Endothelial cell of umbilical vein (primary cell): Measurements from ENCODE around the gene RNF148. TPM values are rescaled to one million over a fixed set of nuclear protein-coding genes. Genes with fewer than 3 reads are reported as not detected.

Experiments used
- BruUV-seq: library from RNA; stranded (reverse); fragments of 400-500 nt; replicated peaks from 2 replicates; lab custom pipeline; 2021; lab: Mats Ljungman, UMichigan
- CTCF ChIA-PET: fragments of 300-600, 350-600 bp; sonication (Branson Sonifier 250); formaldehyde crosslinking; loops from one replicate; lab custom pipeline; 2021; ENCODE audit warnings: antibody characterized with exemption, inconsistent platforms; lab: Charles Lee
- POLR2A ChIA-PET: fragments of 300-600, 350-600 bp; sonication (Branson Sonifier 250); formaldehyde crosslinking; loops from one replicate; lab custom pipeline; 2021; ENCODE audit warnings: antibody characterized with exemption, inconsistent platforms; lab: Charles Lee
- DNase-seq: peaks from one replicate; pipeline ENCODE4 v3.0.0-alpha.2; 2011; ENCODE audit warnings: low read depth, low spot score
- FAIRE-seq: peaks from 2 replicates; lab custom pipeline; 2011; peaks lifted over from hg19 to GRCh38; lab: Jason Lieb, UNC
- H2AFZ ChIP-seq: 2 replicates; pipeline ENCODE4 v1.6.0; 2012; ENCODE audit warnings: low read depth, low read length, control low read depth, inconsistent platforms
- H3K27ac ChIP-seq: 2 replicates; pipeline ENCODE4 v1.5.1; 2011; ENCODE audit warnings: low read depth, mild to moderate bottlenecking, control low read depth, low read length, moderate library complexity; ENCODE audit not compliant: insufficient read depth
- H3K27me3 ChIP-seq, 2 experiments: 2 replicates each; pipeline versions ENCODE4 v1.6.0 to v1.6.1; 2011; ENCODE audit warnings: low read length in 2 of 2, mixed read lengths in 1 of 2; ENCODE audit not compliant: control insufficient read depth in 2 of 2, insufficient read depth in 2 of 2
- H3K36me3 ChIP-seq, 2 experiments: 2 replicates in 1 of 2; 3 replicates in 1 of 2; pipeline ENCODE4 v1.5.1; 2011; ENCODE audit warnings: low read length in 2 of 2, mild to moderate bottlenecking in 1 of 2, moderate library complexity in 1 of 2; ENCODE audit not compliant: control insufficient read depth in 2 of 2, insufficient read depth in 2 of 2; ENCODE audit errors: extremely low read depth in 1 of 2
- H3K4me1 ChIP-seq: 3 replicates; pipeline ENCODE4 v1.5.1; 2011; ENCODE audit warnings: mild to moderate bottlenecking, low read length; ENCODE audit not compliant: control insufficient read depth, insufficient read depth; ENCODE audit errors: extremely low read depth
- H3K4me2 ChIP-seq: 2 replicates; pipeline ENCODE4 v1.6.1; 2011; ENCODE audit warnings: low read length, control low read depth, mixed read lengths; ENCODE audit not compliant: insufficient read depth
- H3K4me3 ChIP-seq, 3 experiments: fragments of 200-600 bp in 1 of 3; sonication (generic), shearing (Covaris generic) in 1 of 3; replicated peaks in 1 of 3; 2 replicates each; pipeline ENCODE4 v1.5.1; 2011 to 2016; ENCODE audit warnings: control low read depth in 3 of 3, low read length in 3 of 3, mild to moderate bottlenecking in 2 of 3, inconsistent platforms in 1 of 3, low read depth in 1 of 3, moderate library complexity in 1 of 3; ENCODE audit not compliant: insufficient read depth in 1 of 3
- H3K79me2 ChIP-seq: 2 replicates; pipeline ENCODE4 v1.6.0; 2012; ENCODE audit warnings: low read length, inconsistent platforms; ENCODE audit not compliant: control insufficient read depth, insufficient read depth
- H3K9ac ChIP-seq: replicated peaks from 2 replicates; pipeline ENCODE3; 2011; ENCODE audit warnings: low read length, control low read depth; ENCODE audit not compliant: insufficient read depth; ENCODE audit errors: extremely low read depth
- H3K9me1 ChIP-seq: replicated peaks from 3 replicates; pipeline ENCODE4 v1.6.0; 2011; ENCODE audit warnings: mild to moderate bottlenecking, low read length; ENCODE audit not compliant: control insufficient read depth, insufficient read depth; ENCODE audit errors: extremely low read depth
- H3K9me3 ChIP-seq: replicated peaks from 2 replicates; pipeline ENCODE4 v1.5.1; 2012; ENCODE audit warnings: low read length, inconsistent platforms; ENCODE audit not compliant: control insufficient read depth, insufficient read depth
- H4K20me1 ChIP-seq: replicated peaks from 2 replicates; pipeline ENCODE3; 2011; ENCODE audit warnings: mild to moderate bottlenecking, low read length; ENCODE audit not compliant: control insufficient read depth, insufficient read depth; ENCODE audit errors: extremely low read depth
- CTCF ChIP-seq, 2 donors: IDR thresholded peaks; 1 replicate in 1 of 2; 2 replicates in 1 of 2; pipeline ENCODE4 v1.5.1; 2011; ENCODE audit warnings: low read length in 2 of 2, mild to moderate bottlenecking in 2 of 2, moderate library complexity in 2 of 2, control low read depth in 1 of 2, inconsistent platforms in 1 of 2, low read depth in 1 of 2; ENCODE audit not compliant: insufficient read depth in 1 of 2; ENCODE audit errors: extremely low read depth in 1 of 2
- EZH2 ChIP-seq: IDR thresholded peaks from 2 replicates; pipeline ENCODE4 v1.6.1; 2012; ENCODE audit warnings: borderline replicate concordance, low read depth, mild to moderate bottlenecking, moderate library complexity, low read length, inconsistent platforms; ENCODE audit not compliant: severe bottlenecking
- FOS ChIP-seq: IDR thresholded peaks from 2 replicates; pipeline ENCODE4 v1.6.1; 2011; ENCODE audit warnings: mild to moderate bottlenecking, low read length, moderate library complexity, borderline replicate concordance; ENCODE audit not compliant: insufficient read depth
- GATA2 ChIP-seq: IDR thresholded peaks from 2 replicates; pipeline ENCODE4 v1.7.0; 2011; ENCODE audit warnings: low read depth, mild to moderate bottlenecking, moderate library complexity, mixed read lengths, low read length; ENCODE audit not compliant: insufficient read length, insufficient read depth
- JUN ChIP-seq: IDR thresholded peaks from 2 replicates; pipeline ENCODE4 v1.6.1; 2011; ENCODE audit warnings: borderline replicate concordance, low read depth; ENCODE audit not compliant: insufficient read length, insufficient read depth
- MAX ChIP-seq: IDR thresholded peaks from 2 replicates; pipeline ENCODE4 v1.6.1; 2011; ENCODE audit not compliant: insufficient read depth, insufficient read length
- MYC ChIP-seq: IDR thresholded peaks from one replicate; pipeline ENCODE4 v1.6.1; 2011; ENCODE audit warnings: mild to moderate bottlenecking, low read depth, low read length
- POLR2A ChIP-seq: IDR thresholded peaks from 2 replicates; pipeline ENCODE4 v1.6.1; 2012; ENCODE audit warnings: low read depth, mild to moderate bottlenecking, control low read depth, low read length
- POLR2AphosphoS5 ChIP-seq: IDR thresholded peaks from 2 replicates; pipeline ENCODE4 v1.6.1; 2012; ENCODE audit warnings: low read depth, mild to moderate bottlenecking, control low read depth, low read length, moderate library complexity; ENCODE audit not compliant: insufficient read depth
- dilution Hi-C: fragments of 300-500 bp; cut with MboI; formaldehyde crosslinking; loops from one replicate; pipeline ENCODE4 v1.15.0; 2019; ENCODE audit warnings: low sequenced_read_pairs; ENCODE audit not compliant: extremely low pct_ligation_motif_present
- intact Hi-C: fragments of 100-400 bp; cut with micrococcal nuclease; formaldehyde crosslinking; loops from one replicate; pipeline ENCODE4 v1.10.0; 2022
- polyA plus RNA-seq, 4 experiments: library from polyadenylated mRNA; depleted of rRNA in 3 of 4; stranded (reverse) in 3 of 4; unstranded in 1 of 4; fragments of >200 nt; gene quantifications; 2 replicates each; pipeline versions ENCODE4 v1.2.1 to v1.2.3, GENCODE V29; 2011 to 2012; ENCODE audit warnings: missing spikeins in 1 of 4
- total RNA-seq: library from RNA; stranded (reverse); gene quantifications from 2 replicates; pipeline ENCODE4 v1.2.3, GENCODE V29; 2021

Gene RNF148
- total and polyA plus RNA-seq, 2 donors (not counting 3 experiments of a cell fraction or from before 2014, with no cell fraction given), result 0.12 to 0.95 TPM

GRCh38 chr7:122694697-122695096 is 8.0 kb downstream of the RNF148 start:
- ChIA-PET CTCF (no interaction called here), POLR2A (no interaction called here)
- no peak overlapping the region for H3K4me3 ChIP-seq
- BruUV-seq, result no TSS peak
- TF ChIP-seq MYC (no peak), FOS (no peak), POLR2A (no peak), EZH2 (no peak), POLR2AphosphoS5 (no peak), CTCF (IDR thresholded peaks at IDR 0.05; ENCODE audit: extremely low read depth in 1 of 2, insufficient read depth in 1 of 2, low read depth in 1 of 2, low read length in 2 of 2) (no peak), JUN (no peak), MAX (no peak), GATA2 (no peak)
- H2AFZ ChIP-seq, result no peak overlapping the region
- no peaks in the 10 kb centered on the region for H3K79me2 ChIP-seq
- no peaks in the 10 kb centered on the region for H4K20me1 ChIP-seq
- DNase-seq (no peak), FAIRE-seq (no peak)
- no peaks in the 10 kb centered on the region for H3K36me3 ChIP-seq
- no peaks in the 10 kb centered on the region for H3K9me3 ChIP-seq
- no peaks in the 10 kb centered on the region for H3K27me3 ChIP-seq
- H3K27ac ChIP-seq, result no peak overlapping the region
- no peak overlapping the region for H3K9ac ChIP-seq
- no peaks in the 10 kb centered on the region for H3K9me1 ChIP-seq
- dilution Hi-C loops, result no loop called here
- intact Hi-C loops, result no loop called here
- H3K4me1 ChIP-seq, result no peaks in the 10 kb centered on the region
- H3K4me2 ChIP-seq, result no peak overlapping the region
